Measurements from ENCODE around the gene GAB2.

GAB2 gene

DNA sequence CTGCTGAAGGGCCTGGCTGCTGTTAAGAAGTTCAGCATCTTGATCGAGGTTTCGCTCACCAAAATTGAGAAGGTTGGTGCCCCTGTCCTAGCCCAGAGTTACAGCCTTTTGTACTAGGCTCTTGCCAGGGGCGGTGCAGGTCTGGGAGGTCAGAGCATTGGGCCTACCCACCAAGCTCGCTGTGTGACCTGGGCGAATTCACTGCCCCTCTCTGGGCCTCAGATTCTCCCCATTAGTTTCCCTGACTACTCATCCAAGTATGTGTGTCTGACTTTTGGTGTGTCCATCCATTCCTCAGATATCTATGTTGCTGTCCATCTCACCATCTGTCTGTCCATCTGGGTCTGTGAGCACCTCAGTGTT lies 218.0 kb downstream of the GAB2 start:
- DNase-seq: no peak

DNA sequence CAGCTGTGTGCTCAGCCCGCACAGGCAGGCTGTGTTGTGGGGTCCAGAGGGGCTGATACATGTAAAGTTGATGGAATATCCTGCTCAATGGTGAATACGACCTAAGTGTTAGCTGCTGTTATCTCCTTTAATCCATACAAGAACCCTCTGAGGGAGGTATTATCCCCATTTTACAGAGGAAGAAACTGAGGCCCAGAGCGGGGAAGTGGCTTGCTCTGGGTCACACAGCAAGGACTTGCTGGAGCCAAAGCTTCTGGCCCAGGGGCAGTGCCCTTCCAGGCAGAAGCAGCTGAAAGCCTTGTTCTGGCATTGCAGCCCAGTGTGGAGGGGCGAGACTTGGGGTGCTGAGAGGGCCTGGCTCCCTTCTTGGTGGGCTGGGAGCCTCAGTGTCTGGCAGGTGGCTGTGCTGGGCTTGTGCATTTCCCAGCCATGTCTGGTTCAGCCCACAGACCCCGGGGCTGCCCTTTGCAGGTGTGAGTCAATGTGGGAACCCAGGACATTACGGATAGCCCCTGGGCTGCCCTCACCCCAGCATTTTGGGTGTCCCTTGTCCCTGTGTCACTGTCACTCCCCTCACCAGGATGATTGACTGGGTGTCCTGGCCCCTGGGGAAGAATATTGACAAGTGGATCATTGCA lies 218.5 kb downstream of the GAB2 start:
- no peak for DNase-seq

GRCh38 chr11:78197816-78198215 lies 219.8 kb downstream of the GAB2 start:
- DNase-seq: no peak

DNA sequence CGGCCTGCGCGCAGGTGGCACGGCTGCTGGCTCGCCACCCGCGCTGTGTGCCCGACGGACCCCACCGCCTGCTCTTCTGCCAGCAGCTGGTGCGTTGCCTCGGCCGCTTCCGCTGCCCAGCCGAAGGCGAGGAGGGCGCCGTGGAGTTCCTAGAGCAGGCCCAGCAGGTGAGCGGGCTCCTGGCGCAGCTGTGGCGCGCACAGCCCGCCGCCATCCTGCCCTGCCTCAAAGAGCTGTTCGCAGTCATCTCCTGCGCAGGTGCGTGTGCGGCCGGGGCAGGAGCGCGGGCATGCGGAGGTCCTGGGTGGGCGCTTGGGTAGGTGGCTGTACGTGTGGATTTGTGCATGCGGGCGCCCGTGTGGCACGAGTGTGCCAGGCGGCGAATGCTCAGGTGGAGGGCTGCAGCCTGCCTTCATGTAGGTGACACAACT lies 220.9 kb downstream of the GAB2 start:
- DNase-seq: no peak

GRCh38 chr11:78195917-78196560 lies 221.6 kb downstream of the GAB2 start:
- DNase-seq: no peak

GRCh38 chr11:78194490-78194889 lies 223.1 kb downstream of the GAB2 start:
- no peak for DNase-seq

- DNase-seq: no peak
Observed at GRCh38 chr11:78193806-78194205, 223.8 kb downstream of the GAB2 start.

GRCh38 chr11:78192911-78193351 lies 224.7 kb downstream of the GAB2 start:
- no peak for DNase-seq

DNA sequence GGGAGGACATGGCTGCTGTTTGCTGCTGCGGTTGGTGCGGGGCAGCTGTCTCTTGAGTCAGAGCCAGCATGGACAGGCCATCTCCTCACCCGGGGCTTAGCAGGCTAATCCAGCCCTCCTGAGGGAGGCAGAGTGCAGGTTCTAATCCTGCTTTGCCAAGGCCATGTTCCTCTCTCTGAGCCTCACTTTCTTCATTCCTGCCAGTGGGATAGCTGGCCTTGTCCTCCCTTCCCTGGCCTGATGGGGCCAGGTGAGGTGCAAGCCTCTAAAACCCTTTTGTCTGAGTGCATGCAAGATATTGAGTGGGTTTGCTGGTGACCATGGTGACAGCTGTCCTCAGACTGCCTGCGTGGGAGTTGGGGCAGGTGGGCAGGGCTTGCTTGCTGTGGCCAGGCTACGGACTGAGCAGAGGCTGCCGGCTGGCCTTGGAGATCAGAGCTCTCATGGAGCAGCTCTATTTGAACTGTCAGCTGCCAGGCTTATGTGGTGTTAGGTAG lies 225.3 kb downstream of the GAB2 start:
- DNase-seq: no peak

GRCh38 chr11:78190871-78191538 lies 226.6 kb downstream of the GAB2 start:
- DNase-seq: no peak

- DNase-seq: no peak
Observed at GRCh38 chr11:78190374-78190773, 227.2 kb downstream of the GAB2 start.

DNA sequence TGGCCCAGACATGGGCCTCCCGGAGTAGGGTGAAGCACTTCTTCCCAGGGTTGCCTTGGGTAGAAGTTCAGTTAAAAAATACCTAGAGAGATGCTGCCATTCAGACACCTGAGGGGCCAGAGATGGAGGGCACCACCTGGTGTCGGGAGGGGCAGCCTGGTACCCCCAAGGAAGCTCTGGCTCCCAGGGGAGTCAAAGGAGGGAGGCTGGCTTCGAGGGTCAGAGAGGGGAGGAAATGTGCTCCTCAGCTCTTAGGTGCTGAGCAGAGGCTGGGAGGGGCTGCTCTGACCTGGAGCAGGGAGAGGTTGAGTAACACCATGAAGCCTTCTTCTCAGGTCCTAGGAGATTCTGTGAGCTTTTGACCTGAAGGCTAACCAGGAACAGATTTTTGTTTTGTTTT lies 227.8 kb downstream of the GAB2 start:
- DNase-seq: peak; percentile 18

DNA sequence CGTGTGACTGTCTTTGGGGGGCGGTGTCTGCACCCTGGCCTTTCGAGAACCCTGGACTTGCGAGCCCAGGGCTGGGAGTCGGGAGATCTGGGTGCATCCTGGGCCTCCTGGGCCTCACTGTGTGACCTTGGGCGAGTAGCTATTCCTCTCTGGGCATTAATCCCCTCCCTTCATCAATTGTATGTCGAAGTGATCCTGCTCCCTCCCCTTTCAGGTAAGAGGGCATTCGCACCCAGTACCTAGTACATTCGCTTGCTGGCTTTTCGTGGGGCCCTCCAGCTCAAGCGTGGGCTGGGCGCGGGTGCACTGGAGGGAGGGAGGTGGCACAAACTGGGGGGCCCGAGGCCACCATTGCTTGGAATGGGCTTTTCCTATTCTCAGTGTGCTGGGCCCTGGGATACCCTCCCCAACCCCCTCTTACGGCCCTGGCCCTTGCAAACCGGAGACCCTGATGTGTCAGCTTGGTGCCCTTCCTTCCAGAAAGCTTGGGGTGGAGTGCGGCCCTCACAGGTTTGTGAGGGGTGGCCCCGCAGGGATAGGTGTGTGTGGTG lies 228.4 kb downstream of the GAB2 start:
- no peak for DNase-seq

DNA sequence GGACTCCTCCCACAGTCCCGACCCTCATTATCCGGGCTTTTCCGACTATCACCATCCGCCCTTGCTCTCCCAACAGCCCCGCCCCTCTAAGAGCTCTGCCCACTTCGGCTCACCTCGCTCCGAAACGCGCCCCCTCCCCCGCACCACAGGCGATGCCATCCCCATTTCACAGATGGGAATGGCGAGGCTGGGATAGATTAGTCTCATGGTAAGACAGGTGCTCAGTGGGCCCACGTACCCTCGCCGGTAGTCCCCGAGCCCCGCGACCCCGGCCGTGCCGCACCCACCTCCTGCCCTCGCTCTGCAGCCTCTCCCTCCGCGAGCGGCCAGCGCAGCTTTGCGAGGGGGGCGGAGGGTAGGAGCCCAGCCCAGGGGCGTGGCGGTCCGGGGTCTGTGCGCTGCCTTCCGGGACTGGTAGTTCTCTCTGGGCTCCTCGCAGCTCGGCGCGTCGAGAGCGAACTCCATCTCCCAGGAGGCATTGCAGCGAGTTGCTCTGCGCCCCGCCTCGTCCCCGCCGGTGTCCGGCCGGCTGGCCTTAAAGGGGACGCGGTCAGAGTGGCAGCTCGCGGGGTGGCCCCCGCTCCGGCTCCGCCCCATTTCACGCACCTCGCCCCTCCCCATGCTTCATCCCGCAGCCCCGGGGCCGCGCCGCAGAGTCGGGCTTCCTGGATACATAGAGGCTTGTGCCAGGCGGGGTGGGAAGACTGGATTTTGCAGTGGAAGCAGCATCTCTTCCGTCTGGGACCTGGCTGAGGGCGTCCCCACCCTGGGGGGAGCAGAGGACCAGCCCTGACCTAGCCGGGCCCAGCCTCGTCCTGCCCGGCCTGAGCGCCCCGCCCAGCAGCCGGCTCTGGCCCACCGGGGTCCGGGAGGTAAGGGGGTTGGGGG lies 229.1 kb downstream of the GAB2 start, which contains the start of the genes KCTD21 and USP35:
TSS of gene KCTD21 (minus strand) at position 341 of the 888 bp plus-strand sequence. CDS start 14,072 bp downstream, outside the sequence.
TSS of gene USP35 (plus strand) at position 634 of the 888 bp plus-strand sequence. CDS start 7,327 bp downstream, outside the sequence.
- DNase-seq: peak; percentile 99

- DNase-seq: no peak
Observed at GRCh38 chr11:78187366-78188285, 230.0 kb downstream of the GAB2 start.

- no peak for DNase-seq
Observed at GRCh38 chr11:78181185-78181584, 236.4 kb downstream of the GAB2 start.

- no peak for DNase-seq
Observed at GRCh38 chr11:78180751-78181150, 236.9 kb downstream of the GAB2 start.

- DNase-seq: no peak
Observed at GRCh38 chr11:78179459-78180071, 238.1 kb downstream of the GAB2 start.

DNA sequence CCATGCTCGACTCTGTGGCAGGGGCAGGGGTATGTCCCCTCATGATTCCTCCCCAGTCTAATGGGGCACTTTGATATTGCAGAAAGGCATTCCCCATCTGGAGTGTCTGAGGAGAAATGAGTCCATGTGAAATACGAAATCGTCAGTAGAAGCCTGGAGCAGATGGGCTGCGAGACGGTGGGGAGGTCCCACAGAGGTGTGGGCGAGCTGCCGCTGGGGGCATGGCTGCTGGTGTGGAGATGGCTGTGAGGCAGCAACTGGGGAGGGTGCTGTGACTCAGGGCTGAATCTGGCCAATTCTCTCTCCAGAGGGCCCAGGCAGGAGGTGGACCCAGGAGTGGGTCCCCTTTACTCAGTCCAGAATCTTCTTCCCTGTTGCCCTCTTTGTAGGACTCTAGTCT lies 240.4 kb downstream of the GAB2 start:
- no peak for DNase-seq

- DNase-seq: no peak
Observed at GRCh38 chr11:78176605-78177141, 240.9 kb downstream of the GAB2 start.

Measured in RPMI8226 (cell line).